IgD-negative memory B cell (primary cell): ENCODE data around the gene SLC35F1. TPM values are rescaled to one million over a fixed set of nuclear protein-coding genes. Genes with fewer than 3 reads are reported as not detected.
"Not testable (repeated sequence)": the region's sequence is repeated elsewhere in the genome, so short reads cannot be mapped to it uniquely, and the experiment has no call there.

Experiments used
- H3K27ac Mint-ChIP-seq, 3 donors: one replicate each; pipeline ENCODE4 v1.8.0; 2020 to 2022; ENCODE audit warnings: mild to moderate bottlenecking in 3 of 3, mixed read lengths in 3 of 3, moderate library complexity in 1 of 3
- H3K27me3 Mint-ChIP-seq: one replicate; pipeline ENCODE4 v1.8.0; 2021; ENCODE audit warnings: mixed read lengths
- H3K36me3 Mint-ChIP-seq: one replicate; pipeline ENCODE4 v1.8.0; 2020; ENCODE audit warnings: mild to moderate bottlenecking, mixed read lengths
- H3K4me1 Mint-ChIP-seq, 3 donors: one replicate each; pipeline ENCODE4 v1.8.0; 2020 to 2022; ENCODE audit warnings: mixed read lengths in 3 of 3, mild to moderate bottlenecking in 1 of 3
- H3K4me3 Mint-ChIP-seq, 4 donors: one replicate each; pipeline ENCODE4 v1.8.0; 2020 to 2022; ENCODE audit warnings: mild to moderate bottlenecking in 4 of 4, mixed read lengths in 4 of 4, moderate library complexity in 3 of 4
- H3K9me3 Mint-ChIP-seq, 3 donors: one replicate each; pipeline ENCODE4 v1.8.0; 2020 to 2021; ENCODE audit warnings: mixed read lengths in 3 of 3, mild to moderate bottlenecking in 1 of 3
- polyA plus RNA-seq: library from polyadenylated mRNA; unstranded; fragments of 300-500 nt; fragmentation: Illumina TruSeq; gene quantifications from one replicate; pipeline ENCODE4 v1.2.3, GENCODE V29; 2021

The SLC35F1 gene
- polyA plus RNA-seq, 1 donor from 2014 or later, result not detected

DNA sequence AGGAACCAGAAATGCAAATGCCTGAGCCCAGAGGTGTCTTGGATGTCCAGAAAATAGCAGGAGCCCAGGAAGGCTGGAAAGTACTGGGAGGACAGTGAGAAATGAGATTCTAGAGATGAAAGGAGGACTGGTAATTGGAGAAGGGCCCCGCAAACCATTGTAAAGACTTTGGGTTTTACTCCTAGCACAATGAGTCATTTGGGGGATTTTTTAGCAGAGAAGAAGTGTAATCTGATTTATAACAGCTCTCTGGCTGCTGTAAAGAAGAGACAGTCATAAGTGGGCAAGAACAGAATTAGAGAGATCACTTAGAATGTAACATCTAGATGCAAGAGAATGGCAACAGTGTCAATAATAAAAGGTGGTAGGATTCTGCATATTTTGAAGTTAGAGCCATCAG is 40.2 kb downstream of the SLC35F1 start:
- Mint-ChIP-seq H3K27me3 (peaks cover 1% of the 10 kb centered on the region), H3K27ac (no peak overlapping the region), H3K4me3 (no peak overlapping the region), H3K36me3 (no peaks in the 10 kb centered on the region), H3K4me1 (no peaks in the 10 kb centered on the region), H3K9me3 (no peaks in the 10 kb centered on the region)

DNA sequence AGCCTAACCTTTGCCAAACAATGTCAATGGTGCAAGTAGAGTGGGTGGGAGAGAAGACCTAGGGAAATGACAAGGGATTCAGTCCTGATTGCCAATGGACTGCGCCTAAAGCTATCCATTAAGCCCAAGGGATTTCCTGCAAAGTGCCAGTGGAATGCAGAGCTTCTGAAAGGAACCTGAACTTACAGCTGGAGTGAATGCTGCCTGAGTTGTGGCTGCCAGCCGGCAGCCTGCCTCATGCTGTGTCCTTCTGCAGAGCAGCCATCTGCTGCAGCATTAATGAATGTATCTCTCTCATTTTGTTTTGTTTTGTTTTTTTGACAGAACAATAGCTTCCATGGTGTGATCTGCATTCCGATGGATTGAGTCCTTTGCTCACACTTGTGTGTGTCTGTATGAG is 44.7 kb downstream of the SLC35F1 start:
- no peaks in the 10 kb centered on the region for H3K36me3 Mint-ChIP-seq

DNA sequence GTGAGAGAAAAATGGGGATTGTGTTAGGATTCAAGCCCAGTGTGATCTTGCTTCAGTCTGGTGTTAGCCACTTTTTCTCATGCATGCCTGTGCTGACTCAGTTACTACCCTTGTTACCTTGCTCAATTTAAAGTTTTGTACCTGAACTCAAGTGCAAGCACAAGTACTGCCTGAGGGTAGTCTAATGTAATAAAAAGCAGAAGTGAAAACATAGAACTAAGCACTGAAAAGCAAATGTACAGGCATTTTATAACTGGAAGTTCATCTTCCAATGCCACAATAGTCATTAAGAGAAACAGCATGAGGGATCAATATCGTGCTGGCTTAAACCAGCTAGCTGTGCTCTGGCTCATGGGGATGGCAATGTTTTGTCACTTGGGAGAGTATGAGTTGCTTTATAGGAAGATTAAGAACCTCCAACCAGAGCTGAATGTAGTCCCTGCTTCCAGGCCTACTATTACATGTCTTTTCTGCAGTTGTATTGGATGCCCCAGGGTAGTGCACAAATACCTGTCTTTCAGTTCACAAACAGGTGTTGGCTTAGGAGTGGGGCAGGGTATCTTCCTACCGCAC is 48.7 kb downstream of the SLC35F1 start:
- no peaks in the 10 kb centered on the region for H3K36me3 Mint-ChIP-seq
- no peaks in the 10 kb centered on the region for H3K27me3 Mint-ChIP-seq
- H3K9me3 Mint-ChIP-seq, result no peaks in the 10 kb centered on the region
- no peak overlapping the region for H3K4me3 Mint-ChIP-seq
- no peak overlapping the region for H3K27ac Mint-ChIP-seq
- H3K4me1 Mint-ChIP-seq, result peaks cover 0 to 3% (median 0%) of the 10 kb centered on the region in 3 donors

More for the DNA sequence above, 44.7 kb downstream of the SLC35F1 start:
- no peak overlapping the region for H3K27ac Mint-ChIP-seq
- H3K4me1 Mint-ChIP-seq, result peaks cover 0 to 3% (median 0%) of the 10 kb centered on the region in 3 donors
- H3K4me3 Mint-ChIP-seq, result no peak overlapping the region
- peaks cover 1% of the 10 kb centered on the region for H3K27me3 Mint-ChIP-seq
- no peaks in the 10 kb centered on the region for H3K9me3 Mint-ChIP-seq

DNA sequence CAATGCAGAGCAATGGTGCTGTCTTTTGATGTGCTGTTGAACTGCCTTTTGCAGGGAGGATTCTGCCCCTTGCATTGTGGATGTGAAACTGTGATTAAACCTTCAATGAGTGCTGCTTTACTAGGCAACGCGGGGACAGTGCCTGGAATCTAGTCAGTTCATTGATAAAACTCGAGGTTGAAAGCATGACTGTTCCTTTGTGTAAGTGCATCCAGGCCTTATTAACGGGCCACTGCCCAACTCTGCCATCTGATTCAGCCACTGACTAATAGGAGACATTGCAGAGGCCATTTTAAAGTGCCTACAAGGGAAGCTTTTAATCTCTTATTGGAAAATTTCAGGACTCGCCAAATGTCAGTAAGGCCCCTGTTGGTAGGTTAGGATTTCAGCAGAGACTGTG is 49.3 kb downstream of the SLC35F1 start:
- H3K27me3 Mint-ChIP-seq, result no peaks in the 10 kb centered on the region
- no peaks in the 10 kb centered on the region for H3K9me3 Mint-ChIP-seq
- no peak overlapping the region for H3K4me3 Mint-ChIP-seq
- H3K4me1 Mint-ChIP-seq, result peaks cover 0 to 3% (median 0%) of the 10 kb centered on the region in 3 donors
- no peaks in the 10 kb centered on the region for H3K36me3 Mint-ChIP-seq
- no peak overlapping the region for H3K27ac Mint-ChIP-seq

DNA sequence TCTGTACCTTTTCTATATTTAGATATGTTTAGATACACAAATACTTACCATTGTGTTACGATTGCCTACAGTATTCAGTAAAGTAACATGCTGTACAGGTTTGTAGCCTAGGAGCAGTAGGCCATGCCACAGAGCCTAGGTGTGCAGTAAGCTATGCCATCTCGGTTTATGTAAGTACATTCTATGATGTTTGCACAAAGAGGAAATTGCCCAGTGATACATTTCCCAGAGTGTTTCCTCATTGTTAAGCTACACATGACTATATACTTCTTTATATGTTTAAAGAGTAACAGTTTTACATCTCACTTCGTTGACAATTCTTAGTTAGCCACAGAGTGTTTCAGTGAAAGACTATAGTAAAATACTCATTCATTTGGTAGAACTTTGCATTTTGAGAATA is 51.5 kb downstream of the SLC35F1 start:
- H3K4me3 Mint-ChIP-seq, result no peak overlapping the region
- H3K9me3 Mint-ChIP-seq, result no peaks in the 10 kb centered on the region
- no peaks in the 10 kb centered on the region for H3K36me3 Mint-ChIP-seq
- peaks cover 0 to 3% (median 0%) of the 10 kb centered on the region in 3 donors for H3K4me1 Mint-ChIP-seq
- H3K27me3 Mint-ChIP-seq, result no peaks in the 10 kb centered on the region
- H3K27ac Mint-ChIP-seq, result no peak overlapping the region

DNA sequence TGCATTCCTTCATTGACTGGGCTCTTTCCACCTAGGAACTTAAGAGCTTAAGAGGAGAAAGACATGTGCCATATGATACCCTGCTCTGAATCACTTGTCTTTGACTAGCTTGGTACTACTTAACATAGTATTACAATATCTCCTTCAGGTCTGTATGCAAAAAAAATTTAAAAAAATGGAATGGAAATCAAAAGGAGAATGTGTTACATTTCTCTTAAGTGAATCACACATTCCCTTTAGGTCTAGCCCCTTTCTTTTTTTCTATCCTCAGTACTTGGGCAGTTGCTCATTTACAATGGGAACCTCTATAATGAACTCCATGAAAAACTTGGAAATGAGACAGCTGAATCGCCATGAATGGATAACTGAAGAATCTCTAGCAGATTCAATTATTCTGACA is 53.8 kb downstream of the SLC35F1 start:
- Mint-ChIP-seq H3K27ac (no peak overlapping the region), H3K4me3 (no peak overlapping the region), H3K27me3 (peaks cover 1% of the 10 kb centered on the region), H3K9me3 (peaks cover 5 to 8% (median 8%) of the 10 kb centered on the region in 3 donors), H3K36me3 (no peaks in the 10 kb centered on the region), H3K4me1 (peaks cover 0 to under 1% (median 0%) of the 10 kb centered on the region in 3 donors)

DNA sequence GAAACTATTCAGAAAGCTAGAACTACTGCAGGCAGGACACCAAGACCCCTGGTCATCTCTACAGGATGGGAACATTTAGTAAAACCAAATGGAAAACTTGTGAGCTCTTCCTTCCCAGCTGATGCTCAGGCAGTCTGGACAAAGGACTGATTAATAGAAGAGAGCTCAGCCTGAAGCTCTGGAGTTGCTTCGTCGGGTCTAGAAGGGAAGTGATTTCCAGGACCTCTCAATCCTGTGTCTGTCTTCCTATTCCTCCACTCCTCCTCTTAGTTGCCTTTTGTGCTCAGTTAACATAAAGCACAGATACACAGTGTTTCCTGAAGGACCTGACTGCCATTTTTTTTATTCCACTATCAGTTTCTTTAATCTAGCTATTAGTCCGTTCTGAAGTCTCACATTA is 54.2 kb downstream of the SLC35F1 start:
- Mint-ChIP-seq H3K27me3 (peaks cover 1% of the 10 kb centered on the region), H3K36me3 (no peaks in the 10 kb centered on the region), H3K9me3 (peaks cover 5 to 8% (median 8%) of the 10 kb centered on the region in 3 donors), H3K4me3 (no peak overlapping the region), H3K27ac (no peak overlapping the region), H3K4me1 (no peaks in the 10 kb centered on the region)

DNA sequence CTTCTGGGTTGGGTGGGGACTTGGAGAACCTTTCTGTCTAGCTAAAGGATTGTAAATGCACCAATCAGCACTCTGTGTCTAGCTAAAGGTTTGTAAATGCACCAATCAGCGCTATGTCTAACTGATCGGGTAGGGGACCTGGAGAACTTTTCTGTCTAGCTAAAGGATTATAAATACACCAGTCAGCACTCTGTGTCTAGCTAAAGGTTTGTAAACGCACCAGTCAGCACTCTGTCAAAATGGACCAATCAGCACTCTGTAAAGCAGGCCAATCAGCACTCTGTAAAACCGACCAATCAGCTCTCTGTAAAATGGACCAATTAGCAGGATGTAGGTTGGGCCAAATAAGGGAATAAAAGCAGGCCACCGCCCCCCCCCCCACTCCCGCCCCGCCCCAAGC is 58.7 kb downstream of the SLC35F1 start:
- H3K27ac Mint-ChIP-seq, H3K36me3 Mint-ChIP-seq, H3K4me3 Mint-ChIP-seq, H3K4me1 Mint-ChIP-seq, H3K27me3 Mint-ChIP-seq: not testable (repeated sequence)
- peaks cover 5 to 12% (median 12%) of the 10 kb centered on the region in 3 donors for H3K9me3 Mint-ChIP-seq

DNA sequence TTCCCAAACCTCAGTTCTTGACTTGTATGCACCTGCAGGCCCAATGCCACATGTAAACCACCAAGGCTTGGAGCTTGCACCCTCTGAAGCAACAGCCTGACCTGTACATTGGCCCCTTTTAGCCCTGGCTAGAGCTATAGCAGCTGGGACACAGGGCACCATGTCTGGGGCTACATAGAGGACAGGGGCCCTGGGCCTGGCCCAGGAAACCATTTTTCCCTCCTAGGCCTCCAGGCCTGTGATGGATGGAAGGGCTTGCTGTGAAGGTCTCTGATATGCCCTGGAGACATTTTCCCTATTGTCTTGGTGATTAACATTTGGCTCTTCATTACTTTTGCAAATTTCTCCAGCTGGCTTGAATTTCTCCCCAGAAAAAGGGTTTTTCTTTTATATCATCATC is 64.6 kb downstream of the SLC35F1 start:
- peaks cover 2 to 11% (median 7%) of the 10 kb centered on the region in 3 donors for H3K9me3 Mint-ChIP-seq
- no peak overlapping the region for H3K4me3 Mint-ChIP-seq
- peaks cover 0 to 1% (median 0%) of the 10 kb centered on the region in 3 donors for H3K4me1 Mint-ChIP-seq
- H3K27ac Mint-ChIP-seq, result no peak overlapping the region
- H3K36me3 Mint-ChIP-seq, result no peaks in the 10 kb centered on the region
- H3K27me3 Mint-ChIP-seq, result peaks cover 3% of the 10 kb centered on the region

DNA sequence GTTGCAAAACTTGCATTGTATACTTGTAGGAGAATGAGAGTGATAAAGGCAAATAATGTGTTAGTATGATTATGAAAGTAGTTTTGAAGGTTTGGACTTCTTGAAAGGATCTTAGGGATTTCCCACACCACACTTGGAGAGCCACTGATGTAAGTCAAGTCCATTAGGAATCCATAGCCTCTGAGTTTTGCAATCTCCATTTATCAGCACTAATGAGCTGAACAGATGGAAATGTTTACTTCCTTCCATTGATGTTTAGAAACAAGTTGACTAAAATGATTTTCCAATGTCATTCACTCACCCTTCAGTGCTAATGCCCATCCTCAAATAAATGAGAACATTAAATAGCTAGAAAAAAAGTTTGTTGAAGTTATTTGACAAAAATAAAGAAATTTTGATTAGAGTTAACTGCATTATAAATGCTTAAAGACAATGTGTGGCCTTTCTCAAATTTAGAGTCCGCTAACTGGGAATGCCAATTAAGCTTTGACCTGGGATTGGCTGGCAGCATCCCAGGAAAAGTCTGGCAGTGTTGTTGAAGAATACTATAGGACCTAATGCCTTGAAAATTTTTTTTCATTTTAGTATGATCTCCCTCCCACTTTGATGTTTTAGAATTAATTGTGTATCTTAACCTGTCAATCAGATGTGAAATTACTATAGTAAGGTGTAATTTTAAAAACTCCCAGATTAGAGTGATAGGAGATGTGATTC is 68.0 kb downstream of the SLC35F1 start:
- peaks cover 2 to 7% (median 7%) of the 10 kb centered on the region in 3 donors for H3K9me3 Mint-ChIP-seq
- H3K4me3 Mint-ChIP-seq, result no peak overlapping the region
- H3K27me3 Mint-ChIP-seq, result peaks cover 4% of the 10 kb centered on the region
- H3K36me3 Mint-ChIP-seq, result no peaks in the 10 kb centered on the region
- no peak overlapping the region for H3K27ac Mint-ChIP-seq
- no peaks in the 10 kb centered on the region for H3K4me1 Mint-ChIP-seq

DNA sequence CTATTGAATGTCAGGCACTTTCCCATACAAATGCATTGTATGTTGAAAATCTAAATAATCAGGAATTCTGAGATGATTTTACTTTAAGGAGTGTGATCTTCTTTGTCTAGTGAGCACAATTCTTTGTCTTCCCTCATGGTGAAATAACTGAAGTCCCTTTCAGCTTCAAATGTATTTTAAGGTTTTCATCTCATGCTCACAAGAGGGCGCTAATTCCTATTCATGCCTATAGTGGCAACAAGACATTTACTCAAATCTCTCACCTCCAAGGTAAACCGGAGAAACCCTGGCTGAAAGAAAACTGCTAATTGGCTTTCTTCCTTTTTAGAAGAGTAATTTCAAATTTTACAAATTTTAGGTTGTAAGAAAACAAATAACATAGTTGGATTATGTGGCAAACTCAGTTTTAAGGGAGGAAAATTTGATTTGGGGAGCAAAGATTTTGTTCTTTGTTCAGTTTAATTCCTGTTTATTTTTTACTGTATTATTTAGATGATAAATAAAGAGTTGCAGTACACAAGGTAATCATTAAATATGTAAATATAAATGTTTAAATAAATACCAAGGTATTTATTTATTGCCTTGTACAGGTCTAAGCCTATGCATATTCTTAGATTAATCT is 69.1 kb downstream of the SLC35F1 start:
- Mint-ChIP-seq H3K9me3 (peaks cover 0 to 7% (median 7%) of the 10 kb centered on the region in 3 donors), H3K4me1 (no peaks in the 10 kb centered on the region), H3K36me3 (no peaks in the 10 kb centered on the region), H3K27me3 (peaks cover 6% of the 10 kb centered on the region), H3K4me3 (no peak overlapping the region), H3K27ac (no peak overlapping the region)

DNA sequence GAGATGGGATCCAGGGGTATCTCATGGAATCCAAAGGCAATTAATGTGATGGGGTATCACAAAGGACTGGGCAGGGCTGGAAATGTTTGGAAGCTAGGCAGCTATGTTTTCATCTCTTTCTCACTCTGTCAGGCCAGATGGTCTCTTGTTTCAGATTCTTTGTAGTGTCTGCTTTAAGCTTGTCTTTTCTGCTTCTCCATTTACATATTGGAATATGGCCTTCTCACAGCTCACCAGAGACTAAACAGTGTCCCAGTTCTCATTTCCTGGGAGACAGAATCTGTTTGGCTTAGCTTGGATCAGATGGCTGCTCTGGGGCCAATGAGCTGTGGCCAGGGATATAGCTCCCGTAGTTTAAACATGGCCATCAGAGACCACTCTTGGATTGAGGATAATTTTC is 78.9 kb downstream of the SLC35F1 start:
- H3K27ac Mint-ChIP-seq, result no peak overlapping the region
- H3K27me3 Mint-ChIP-seq, result peaks cover 3% of the 10 kb centered on the region
- no peaks in the 10 kb centered on the region for H3K9me3 Mint-ChIP-seq
- H3K4me1 Mint-ChIP-seq, result peaks cover 0 to 4% (median 0%) of the 10 kb centered on the region in 3 donors
- no peaks in the 10 kb centered on the region for H3K36me3 Mint-ChIP-seq
- no peak overlapping the region for H3K4me3 Mint-ChIP-seq

DNA sequence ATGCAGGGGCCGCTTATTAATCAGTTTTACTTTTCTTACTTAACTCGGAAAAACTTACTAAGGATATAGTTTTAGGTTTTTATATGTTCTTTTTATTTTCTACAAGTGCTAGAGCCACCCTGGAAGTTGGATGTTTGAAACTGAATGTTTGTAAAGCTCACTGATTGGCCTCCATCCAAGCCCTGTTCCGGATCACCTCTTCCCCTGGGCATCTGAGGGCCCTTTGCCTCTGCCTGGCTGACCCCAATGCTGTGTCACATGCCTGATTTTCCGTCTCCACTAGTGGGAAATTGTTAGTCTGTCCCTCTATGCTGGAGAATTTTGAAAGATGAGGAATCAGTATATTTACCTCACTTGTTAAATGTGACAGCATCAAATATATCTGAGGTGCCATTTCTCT is 79.3 kb downstream of the SLC35F1 start:
- peaks cover 3% of the 10 kb centered on the region for H3K27me3 Mint-ChIP-seq
- peaks cover 0 to 4% (median 0%) of the 10 kb centered on the region in 3 donors for H3K4me1 Mint-ChIP-seq
- no peak overlapping the region for H3K27ac Mint-ChIP-seq
- no peak overlapping the region for H3K4me3 Mint-ChIP-seq
- no peaks in the 10 kb centered on the region for H3K36me3 Mint-ChIP-seq
- H3K9me3 Mint-ChIP-seq, result no peaks in the 10 kb centered on the region

DNA sequence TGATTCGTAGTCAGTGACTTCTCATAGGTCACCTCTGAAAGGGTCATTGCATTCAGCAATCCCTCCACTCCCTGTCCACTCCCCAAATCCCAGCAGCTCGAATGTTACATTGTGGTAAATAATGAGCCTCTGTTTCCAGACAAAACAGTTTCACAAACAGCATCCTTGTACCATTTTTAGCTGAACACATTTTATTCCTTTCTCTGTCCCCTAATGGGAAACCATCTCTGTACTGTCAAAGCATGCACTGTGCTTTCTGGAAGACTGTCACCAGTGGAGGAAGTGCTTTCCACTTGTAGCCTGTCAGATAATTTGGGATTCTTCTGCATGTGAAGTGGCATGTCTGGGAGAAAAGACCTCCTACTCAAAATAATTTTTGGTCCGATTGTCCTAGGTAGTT is 82.0 kb downstream of the SLC35F1 start:
- no peaks in the 10 kb centered on the region for H3K36me3 Mint-ChIP-seq
- no peak overlapping the region for H3K27ac Mint-ChIP-seq
- no peaks in the 10 kb centered on the region for H3K9me3 Mint-ChIP-seq
- H3K27me3 Mint-ChIP-seq, result peaks cover 6% of the 10 kb centered on the region
- peaks cover 0 to 4% (median 0%) of the 10 kb centered on the region in 3 donors for H3K4me1 Mint-ChIP-seq
- H3K4me3 Mint-ChIP-seq, result no peak overlapping the region

DNA sequence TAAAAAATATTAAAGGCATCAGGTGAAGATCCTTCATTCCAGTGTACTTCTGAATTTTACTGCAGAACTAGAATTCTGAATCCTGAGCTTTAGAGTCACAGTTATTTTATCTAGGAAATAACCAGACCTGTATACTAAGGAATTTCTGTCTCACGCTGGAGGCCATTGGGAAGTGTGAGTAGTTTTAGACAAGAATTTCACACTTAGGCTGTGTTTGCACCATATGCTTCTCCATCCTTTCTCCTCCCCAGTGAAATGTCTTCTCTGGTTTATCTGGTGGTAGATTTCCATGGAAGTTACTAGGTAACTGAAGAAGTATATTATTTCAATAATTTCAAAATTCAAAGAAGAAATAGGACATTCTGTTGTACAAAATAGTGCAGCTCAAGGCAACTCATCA is 83.1 kb downstream of the SLC35F1 start:
- Mint-ChIP-seq H3K9me3 (no peaks in the 10 kb centered on the region), H3K27me3 (peaks cover 7% of the 10 kb centered on the region), H3K4me1 (peaks cover 0 to 4% (median 0%) of the 10 kb centered on the region in 3 donors), H3K4me3 (no peak overlapping the region), H3K36me3 (no peaks in the 10 kb centered on the region), H3K27ac (no peak overlapping the region)

DNA sequence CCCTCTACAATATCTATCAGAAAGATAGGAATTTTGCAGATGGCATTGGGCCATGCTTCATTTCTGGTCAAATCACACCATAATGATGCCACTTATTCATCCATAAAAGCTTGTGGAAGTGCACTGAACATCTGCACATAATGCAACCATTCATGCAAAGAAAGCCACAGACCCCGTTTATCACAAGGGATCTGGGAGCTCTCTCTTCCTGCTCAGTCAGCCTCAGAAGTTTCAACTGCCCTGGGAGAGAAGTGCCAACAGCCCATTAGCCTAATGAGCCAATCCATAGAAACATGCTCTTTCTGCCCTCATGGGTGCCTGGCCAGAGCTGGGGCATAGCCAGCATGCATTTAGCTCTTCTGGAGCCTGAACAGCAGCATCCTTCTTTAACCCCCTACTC is 85.8 kb downstream of the SLC35F1 start:
- Mint-ChIP-seq H3K9me3 (no peaks in the 10 kb centered on the region), H3K36me3 (no peaks in the 10 kb centered on the region), H3K27ac (no peak overlapping the region), H3K27me3 (peaks cover 6% of the 10 kb centered on the region), H3K4me1 (no peaks in the 10 kb centered on the region), H3K4me3 (no peak overlapping the region)
